ENCODE measurements around the gene SCAI.

Gene SCAI

GRCh38 chr9:124914753-124915405 is 228.4 kb downstream of the SCAI start:
- H3K27ac ChIP-seq, result no peak overlapping the region
- no peak overlapping the region for H3K4me3 ChIP-seq
- H3K9ac ChIP-seq (ENCODE audit: insufficient read length), result no peak overlapping the region
- TF ChIP-seq EZH2 (IDR thresholded peaks at IDR 0.05), result no peak
- no peak for TF ChIP-seq POLR2AphosphoS5 (IDR thresholded peaks at IDR 0.05; ENCODE audit: borderline replicate concordance, low read depth, low read length)
- no peak for TF ChIP-seq FOXP2 (optimal IDR thresholded peaks at IDR 0.05; ENCODE audit: control extremely low read depth, extremely low read length, insufficient read depth)
- DNase-seq (ENCODE audit: low read depth, low spot score), result no peak
- H3K36me3 ChIP-seq (ENCODE audit: insufficient read depth, low read length), result peaks cover 5% of the 10 kb centered on the region; the same call in 1 of the 2 replicates
- no peaks in the 10 kb centered on the region for H3K9me3 ChIP-seq (ENCODE audit: low read depth, low read length)

DNA sequence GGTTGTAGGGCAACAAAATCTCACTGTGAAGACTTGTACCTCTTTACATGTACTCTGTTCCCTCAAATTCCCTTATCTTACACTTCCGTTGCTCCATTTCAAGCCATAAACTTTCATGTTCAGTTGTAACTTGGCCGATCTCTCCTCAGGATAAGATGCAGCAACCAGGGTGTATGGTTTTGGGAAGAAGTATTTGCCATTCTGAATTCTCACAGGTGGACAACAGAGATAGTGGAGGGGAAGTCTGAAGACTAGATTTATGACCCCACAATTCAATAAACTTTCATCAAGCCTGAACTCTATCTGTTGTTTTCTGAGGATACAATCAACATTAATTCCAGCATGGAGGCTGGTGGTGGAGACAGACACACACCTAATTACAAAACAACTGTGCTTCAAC is 229.9 kb downstream of the SCAI start:
- Histone ChIP-seq H3K9me3 (ENCODE audit: low read depth, low read length) (no peaks in the 10 kb centered on the region), H3K4me3 (no peak overlapping the region), H3K9ac (ENCODE audit: insufficient read length) (no peak overlapping the region), H3K27ac (no peak overlapping the region), H3K36me3 (ENCODE audit: insufficient read depth, low read length) (no peaks in the 10 kb centered on the region; the same call in 1 of the 2 replicates)
- DNase-seq (ENCODE audit: low read depth, low spot score), result no peak
- no peak for TF ChIP-seq FOXP2 (optimal IDR thresholded peaks at IDR 0.05; ENCODE audit: control extremely low read depth, extremely low read length, insufficient read depth)
- no peak for TF ChIP-seq EZH2 (IDR thresholded peaks at IDR 0.05)
- no peak for TF ChIP-seq POLR2AphosphoS5 (IDR thresholded peaks at IDR 0.05; ENCODE audit: borderline replicate concordance, low read depth, low read length)

GRCh38 chr9:124911766-124912165 is 231.6 kb downstream of the SCAI start:
- no peak for DNase-seq (ENCODE audit: low read depth, low spot score)
- no peak overlapping the region for H3K9ac ChIP-seq (ENCODE audit: insufficient read length)
- TF ChIP-seq EZH2 (IDR thresholded peaks at IDR 0.05) (no peak), POLR2AphosphoS5 (IDR thresholded peaks at IDR 0.05; ENCODE audit: borderline replicate concordance, low read depth, low read length) (no peak), FOXP2 (optimal IDR thresholded peaks at IDR 0.05; ENCODE audit: control extremely low read depth, extremely low read length, insufficient read depth) (no peak)
- H3K27ac ChIP-seq, result no peak overlapping the region
- H3K4me3 ChIP-seq, result no peak overlapping the region
- H3K9me3 ChIP-seq (ENCODE audit: low read depth, low read length), result no peaks in the 10 kb centered on the region
- H3K36me3 ChIP-seq (ENCODE audit: insufficient read depth, low read length), result no peaks in the 10 kb centered on the region; the same call in 1 of the 2 replicates

- Histone ChIP-seq H3K27ac (no peak overlapping the region), H3K9me3 (ENCODE audit: low read depth, low read length) (no peaks in the 10 kb centered on the region), H3K9ac (ENCODE audit: insufficient read length) (no peak overlapping the region), H3K36me3 (ENCODE audit: insufficient read depth, low read length) (no peaks in the 10 kb centered on the region; the same call in 1 of the 2 replicates), H3K4me3 (no peak overlapping the region)
- no peak for TF ChIP-seq FOXP2 (optimal IDR thresholded peaks at IDR 0.05; ENCODE audit: control extremely low read depth, extremely low read length, insufficient read depth)
- TF ChIP-seq EZH2 (IDR thresholded peaks at IDR 0.05), result no peak
- TF ChIP-seq POLR2AphosphoS5 (IDR thresholded peaks at IDR 0.05; ENCODE audit: borderline replicate concordance, low read depth, low read length), result no peak
- DNase-seq (ENCODE audit: low read depth, low spot score), result no peak
Measured at GRCh38 chr9:124908098-124908497, 235.2 kb downstream of the SCAI start.

GRCh38 chr9:124906966-124907365 is 236.4 kb downstream of the SCAI start:
- no peak overlapping the region for H3K4me3 ChIP-seq
- no peak for TF ChIP-seq POLR2AphosphoS5 (IDR thresholded peaks at IDR 0.05; ENCODE audit: borderline replicate concordance, low read depth, low read length)
- no peak for TF ChIP-seq FOXP2 (optimal IDR thresholded peaks at IDR 0.05; ENCODE audit: control extremely low read depth, extremely low read length, insufficient read depth)
- no peak for TF ChIP-seq EZH2 (IDR thresholded peaks at IDR 0.05)
- H3K27ac ChIP-seq, result 0 out of 2 replicates have a peak overlapping the region, but pooled peaks have one; percentile 36
- H3K36me3 ChIP-seq (ENCODE audit: insufficient read depth, low read length), result no peaks in the 10 kb centered on the region; the same call in 1 of the 2 replicates
- DNase-seq (ENCODE audit: low read depth, low spot score), result no peak
- no peak overlapping the region for H3K9ac ChIP-seq (ENCODE audit: insufficient read length)
- H3K9me3 ChIP-seq (ENCODE audit: low read depth, low read length), result no peaks in the 10 kb centered on the region

DNA sequence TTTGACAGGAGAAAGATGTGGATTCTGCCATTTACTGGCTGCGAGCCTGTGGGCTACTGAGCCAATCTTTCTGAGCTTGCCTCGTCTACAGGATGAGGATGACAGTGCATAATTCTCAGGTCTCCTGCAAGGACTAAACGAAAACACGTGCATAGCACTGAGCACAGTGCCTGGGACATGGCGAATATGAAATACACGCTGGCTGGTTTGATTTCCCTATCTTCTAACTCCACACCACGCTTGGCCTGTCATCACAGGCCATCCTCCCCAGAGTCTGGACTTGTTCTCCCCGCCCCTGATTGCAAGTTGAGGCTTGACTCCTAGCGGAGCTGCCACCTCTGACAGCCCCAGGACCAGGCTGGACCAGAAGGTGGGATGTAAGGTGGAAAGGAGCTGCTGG is 243.5 kb downstream of the SCAI start:
- Histone ChIP-seq H3K4me3 (no peak overlapping the region), H3K9ac (ENCODE audit: insufficient read length) (no peak overlapping the region), H3K27ac (no peak overlapping the region), H3K9me3 (ENCODE audit: low read depth, low read length) (no peaks in the 10 kb centered on the region), H3K36me3 (ENCODE audit: insufficient read depth, low read length) (peaks cover 4% of the 10 kb centered on the region; the same call in 1 of the 2 replicates)
- no peak for DNase-seq (ENCODE audit: low read depth, low spot score)
- TF ChIP-seq FOXP2 (optimal IDR thresholded peaks at IDR 0.05; ENCODE audit: control extremely low read depth, extremely low read length, insufficient read depth), result no peak
- no peak for TF ChIP-seq EZH2 (IDR thresholded peaks at IDR 0.05)
- no peak for TF ChIP-seq POLR2AphosphoS5 (IDR thresholded peaks at IDR 0.05; ENCODE audit: borderline replicate concordance, low read depth, low read length)

GRCh38 chr9:124897570-124898460 is 245.5 kb downstream of the SCAI start:
- no peaks in the 10 kb centered on the region for H3K9me3 ChIP-seq (ENCODE audit: low read depth, low read length)
- H3K4me3 ChIP-seq, result no peak overlapping the region
- no peak overlapping the region for H3K27ac ChIP-seq
- TF ChIP-seq POLR2AphosphoS5 (IDR thresholded peaks at IDR 0.05; ENCODE audit: borderline replicate concordance, low read depth, low read length), result no peak
- TF ChIP-seq EZH2 (IDR thresholded peaks at IDR 0.05), result no peak
- no peak for TF ChIP-seq FOXP2 (optimal IDR thresholded peaks at IDR 0.05; ENCODE audit: control extremely low read depth, extremely low read length, insufficient read depth)
- H3K9ac ChIP-seq (ENCODE audit: insufficient read length), result no peak overlapping the region
- no peak for DNase-seq (ENCODE audit: low read depth, low spot score)
- H3K36me3 ChIP-seq (ENCODE audit: insufficient read depth, low read length), result peaks cover 16% of the 10 kb centered on the region; the same call in 1 of the 2 replicates

DNA sequence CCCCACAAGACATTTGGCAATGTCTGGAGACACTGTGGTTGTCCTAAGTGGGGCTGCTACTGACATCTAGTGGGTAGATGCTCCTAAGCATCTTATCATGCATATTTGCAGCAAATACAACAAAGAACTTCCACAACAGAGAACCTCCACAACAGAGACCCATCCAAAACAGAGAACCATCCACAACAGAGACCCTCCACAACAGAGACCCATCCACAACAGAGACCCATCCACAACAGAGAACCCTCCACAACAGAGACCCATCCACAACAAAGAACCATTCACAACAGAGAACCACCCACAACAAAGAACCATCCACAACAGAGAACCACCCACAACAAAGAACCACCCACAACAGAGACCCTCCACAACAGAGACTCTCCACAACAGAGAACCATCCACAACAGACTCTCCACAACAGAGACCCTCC is 248.6 kb downstream of the SCAI start:
- Histone ChIP-seq H3K9me3 (ENCODE audit: low read depth, low read length) (no peaks in the 10 kb centered on the region), H3K36me3 (ENCODE audit: insufficient read depth, low read length) (peaks cover 18% of the 10 kb centered on the region; the same call in 1 of the 2 replicates), H3K4me3 (0 out of 2 replicates have a peak overlapping the region, but pooled peaks have one; percentile 10), H3K27ac (0 out of 2 replicates have a peak overlapping the region, but pooled peaks have one; percentile 51), H3K9ac (ENCODE audit: insufficient read length) (peak overlapping the region; percentile 46)
- no peak for TF ChIP-seq POLR2AphosphoS5 (IDR thresholded peaks at IDR 0.05; ENCODE audit: borderline replicate concordance, low read depth, low read length)
- TF ChIP-seq EZH2 (IDR thresholded peaks at IDR 0.05), result no peak
- no peak for TF ChIP-seq FOXP2 (optimal IDR thresholded peaks at IDR 0.05; ENCODE audit: control extremely low read depth, extremely low read length, insufficient read depth)
- DNase-seq (ENCODE audit: low read depth, low spot score), result peak; percentile 40

Measured in SK-N-MC (cell line).